Daoy (cell line): ENCODE results near the gene PIH1D2. TPM values are rescaled to one million over a fixed set of nuclear protein-coding genes. Genes with fewer than 3 reads are reported as not detected.
"Not testable (repeated sequence)": the region's sequence is repeated elsewhere in the genome, so short reads cannot be mapped to it uniquely, and the experiment has no call there.

Experiments
- DNase-seq: peaks from one replicate; pipeline ENCODE4 v3.0.0-alpha.2; 2015; ENCODE audit warnings: low read depth
- total RNA-seq: library from RNA; depleted of rRNA; stranded (reverse); fragments of >200 nt; shearing (Covaris generic); gene quantifications from 2 replicates; pipeline ENCODE4 v1.2.3, GENCODE V29; 2014; rRNA removed

PIH1D2 gene
- total RNA-seq: 1.1 and 8.7 TPM in 2 replicates

- DNase-seq: peak; percentile 85
Observed at GRCh38 chr11:112073941-112074811, at the start of gene PIH1D2, which contains the start of gene NKAPD1. TSS of gene PIH1D2 (minus strand) at chr11:112074017. CDS start at chr11:112073174, 843 bp downstream. TSS of gene NKAPD1 (plus strand) at chr11:112074299. CDS start at chr11:112075575, 1,276 bp downstream.

- DNase-seq: no peak
Observed at GRCh38 chr11:112123129-112123528, 49.3 kb upstream of the PIH1D2 start.

DNA sequence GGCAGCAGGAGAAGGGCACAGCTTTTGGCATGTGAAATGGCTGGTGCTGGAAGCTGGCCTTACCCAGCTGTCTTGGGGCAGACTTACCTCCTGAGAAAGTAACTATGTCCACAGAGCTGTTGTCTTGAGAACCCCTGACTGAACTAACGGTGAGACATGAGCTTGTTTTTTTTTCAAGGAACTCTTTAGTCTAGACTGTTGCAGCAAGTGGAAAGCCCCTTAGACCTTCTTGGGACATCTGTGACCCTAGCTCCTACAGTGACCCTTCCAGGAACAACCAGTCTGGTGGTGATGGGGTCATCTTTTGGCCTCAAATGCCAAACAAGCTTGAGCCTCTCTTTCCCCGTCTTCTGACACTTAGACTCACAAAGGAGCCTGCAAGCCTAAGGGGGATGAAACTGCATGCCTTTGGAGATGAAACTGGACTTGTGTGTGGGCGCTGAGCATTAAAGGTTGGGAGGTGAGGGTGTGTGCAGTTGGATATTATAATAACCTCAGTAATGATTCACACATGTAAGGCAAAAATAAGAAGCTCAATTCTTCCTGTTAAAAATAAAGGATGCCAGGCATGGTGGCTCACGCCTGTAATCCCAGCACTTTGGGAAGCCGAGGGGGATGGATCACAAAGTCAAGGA, 48.3 kb upstream of the PIH1D2 start:
- no peak for DNase-seq

DNA sequence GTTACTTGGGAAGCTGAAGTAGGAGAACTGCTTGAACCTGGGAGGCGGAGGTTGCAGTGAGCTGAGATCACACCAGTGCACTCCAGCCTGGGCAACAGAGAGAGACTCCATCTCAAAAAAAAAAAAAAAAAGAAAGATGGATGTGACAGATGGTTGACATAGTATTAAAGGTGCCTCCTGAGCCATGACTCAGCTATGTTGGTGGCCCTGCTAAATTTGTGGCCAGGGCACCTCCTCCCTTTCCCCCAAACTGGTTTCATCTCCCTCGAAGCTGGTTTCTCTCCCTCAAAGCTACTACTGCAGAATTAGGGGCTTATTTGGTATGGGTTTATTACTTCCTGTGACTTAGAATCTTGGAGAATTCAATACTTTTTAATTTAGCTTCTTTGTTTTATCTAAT, 44.4 kb upstream of the PIH1D2 start:
- no peak for DNase-seq

DNA sequence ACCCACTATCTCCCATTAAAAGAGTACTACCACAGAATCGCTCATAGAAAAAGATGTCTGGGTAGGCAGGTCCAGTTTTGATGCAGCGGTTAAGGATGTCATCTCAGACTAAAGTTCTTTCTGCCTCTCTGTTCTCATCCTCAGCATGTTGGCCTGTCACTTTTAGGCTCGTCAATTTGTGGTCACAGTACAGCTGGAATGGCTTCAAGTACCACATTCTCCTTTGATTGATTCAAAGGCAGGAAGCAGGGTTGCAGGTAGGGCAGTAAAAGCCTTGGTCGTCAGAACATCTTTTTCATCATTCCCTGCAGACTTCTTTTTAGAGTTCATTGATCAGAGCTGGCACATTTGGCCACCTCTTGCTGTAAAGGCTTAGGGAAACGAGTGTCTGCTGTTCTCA, 41.6 kb upstream of the PIH1D2 start:
- no peak for DNase-seq

GRCh38 chr11:112114460-112114859, 40.6 kb upstream of the PIH1D2 start:
- no peak for DNase-seq

DNA sequence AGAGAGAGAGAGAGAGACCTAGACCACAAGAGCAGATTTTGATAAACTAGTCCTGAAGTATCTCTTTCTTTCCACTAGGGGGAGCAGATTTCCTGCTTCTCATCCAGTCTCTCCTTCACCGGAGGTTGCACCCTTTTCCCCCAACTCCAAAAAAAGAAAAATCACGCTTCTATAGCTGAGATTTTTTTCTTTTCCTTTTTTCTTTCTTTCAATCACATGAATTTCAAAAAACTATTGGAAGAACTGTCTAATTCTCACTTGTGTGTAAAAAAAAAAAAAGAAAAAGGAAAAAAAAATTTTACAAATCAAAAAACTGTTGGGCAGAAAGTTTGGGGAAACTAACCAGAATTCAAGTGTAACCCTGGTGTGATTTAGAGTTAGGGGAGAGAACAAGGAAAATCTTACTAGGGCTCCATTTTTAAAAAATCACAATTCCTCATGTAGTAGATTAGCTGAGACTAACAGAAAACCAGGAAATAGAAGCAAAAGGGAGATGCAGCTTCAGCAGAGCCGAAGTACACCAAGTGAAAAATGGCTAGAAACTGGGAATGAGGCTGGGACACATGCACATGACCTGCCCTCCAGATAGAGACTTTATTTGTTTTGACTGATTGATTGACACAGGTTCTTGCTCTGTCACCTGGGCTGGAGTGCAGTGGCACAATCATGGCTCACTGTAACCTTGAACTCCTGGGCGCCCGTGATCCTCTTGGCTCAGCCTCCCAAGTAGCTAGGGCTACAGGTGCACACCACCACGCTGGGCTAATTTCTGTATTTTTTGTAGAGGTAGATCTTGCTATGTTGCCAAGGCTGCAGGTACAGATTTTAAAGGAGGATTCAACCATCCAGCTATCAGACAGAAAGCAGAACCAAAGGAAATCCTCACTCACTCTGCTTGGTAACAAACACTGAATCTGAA, 40.0 kb upstream of the PIH1D2 start:
- DNase-seq: peak; percentile 45

GRCh38 chr11:112106070-112106469, 32.3 kb upstream of the PIH1D2 start:
- DNase-seq: no peak

- no peak for DNase-seq
Observed at GRCh38 chr11:112103446-112103845, 29.6 kb upstream of the PIH1D2 start.

GRCh38 chr11:112100462-112100861, 26.6 kb upstream of the PIH1D2 start:
- DNase-seq: no peak

GRCh38 chr11:112097734-112098528, 24.1 kb upstream of the PIH1D2 start:
- no peak for DNase-seq

- DNase-seq: no peak
Observed at GRCh38 chr11:112096194-112096593, 22.4 kb upstream of the PIH1D2 start.

- not testable (repeated sequence) for DNase-seq
Observed at GRCh38 chr11:112095302-112095701, 21.5 kb upstream of the PIH1D2 start.

DNA sequence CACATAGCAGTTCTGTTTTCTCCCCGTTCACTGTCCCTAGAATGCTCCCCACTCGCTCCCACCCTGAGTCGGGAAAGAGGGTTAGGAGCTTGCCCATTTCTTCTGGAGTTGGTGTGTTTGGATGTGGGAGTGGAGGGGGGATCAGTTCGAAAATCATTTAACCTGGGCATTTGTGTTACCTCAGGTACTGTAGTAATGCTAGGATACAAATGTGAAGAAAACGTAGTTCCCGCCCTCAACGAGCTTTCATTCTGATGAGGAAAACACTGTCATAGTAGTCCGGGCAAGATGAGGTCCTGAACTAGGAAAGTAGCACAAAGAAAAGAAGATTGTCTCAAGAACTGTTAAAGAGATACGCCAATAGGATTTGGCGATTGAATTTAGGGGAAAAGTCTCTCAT, 13.4 kb upstream of the PIH1D2 start:
- no peak for DNase-seq

DNA sequence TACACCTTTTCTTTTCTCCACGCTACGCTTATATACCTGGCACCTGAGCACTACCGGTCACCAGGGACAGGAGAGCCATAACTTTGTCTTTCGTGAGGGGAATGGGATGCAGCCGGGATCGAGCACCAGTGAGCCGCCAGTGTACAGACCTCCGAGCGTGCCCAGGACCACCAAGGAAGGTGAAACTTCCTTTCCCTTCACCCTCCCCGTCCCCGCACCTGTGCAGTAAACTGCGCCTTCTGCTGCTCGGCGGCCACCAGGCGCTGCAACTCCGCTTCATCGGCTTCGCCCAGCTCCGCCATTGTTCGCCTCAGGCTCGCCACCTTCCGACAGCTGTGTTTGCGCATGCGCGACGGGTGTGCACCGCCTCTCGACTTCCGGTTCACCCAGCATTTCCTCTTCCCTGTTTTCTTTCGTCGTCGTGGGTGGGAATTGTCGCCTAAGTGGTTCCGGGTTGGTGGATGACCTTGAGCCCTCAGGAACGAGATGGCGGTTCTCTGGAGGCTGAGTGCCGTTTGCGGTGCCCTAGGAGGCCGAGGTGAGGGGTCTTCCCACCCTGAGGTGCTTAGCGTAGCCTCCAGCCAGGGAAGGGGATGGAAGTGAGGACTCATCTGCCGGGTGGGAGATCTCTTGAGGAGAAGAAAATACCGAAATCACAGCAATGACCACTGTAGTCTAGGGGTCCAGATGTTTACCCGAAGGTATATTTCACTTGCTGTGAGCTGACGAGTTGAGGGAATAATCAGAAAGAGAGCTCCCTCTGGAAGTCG, 12.8 kb upstream of the PIH1D2 start, which contains the start of the genes SDHD and TIMM8B:
Gene SDHD, plus strand, starts transcription at position 452 of the 770 bp plus-strand sequence. Its CDS starts 35 bp downstream, at position 487.
Gene TIMM8B, minus strand, starts transcription at position 335 of the 770 bp plus-strand sequence. Its CDS starts 33 bp downstream, at position 302.
- DNase-seq: peak; percentile 98

- DNase-seq: peak; percentile 22
Observed at GRCh38 chr11:112085822-112086421, 12.1 kb upstream of the PIH1D2 start.

GRCh38 chr11:112082729-112083128, 8.9 kb upstream of the PIH1D2 start:
- DNase-seq: peak; percentile 27

- DNase-seq: no peak
Observed at GRCh38 chr11:112062923-112063322, 10.9 kb downstream of the PIH1D2 start.

GRCh38 chr11:112058103-112058502, 15.7 kb downstream of the PIH1D2 start:
- DNase-seq: no peak
